ENCODE measurements around the gene CYREN.

GRCh38 chr7:135188298-135188984, 17.9 kb upstream of the CYREN start:
- TF ChIP-seq POLR2AphosphoS5 (IDR thresholded peaks at IDR 0.05; ENCODE audit: borderline replicate concordance, low read depth, low read length) (no peak), EZH2 (IDR thresholded peaks at IDR 0.05) (no peak)
